Pericardium fibroblast (primary cell): ENCODE data around the gene ENPP3. TPM values are rescaled to one million over a fixed set of nuclear protein-coding genes. Genes with fewer than 3 reads are reported as not detected.

Experiments used
- total RNA-seq: library from RNA; depleted of rRNA; stranded (reverse); fragments of >200 nt; gene quantifications from 2 replicates; pipeline ENCODE4 v1.2.3, GENCODE V29; 2015

ENPP3 gene
- total RNA-seq = not detected in 2 replicates

DNA sequence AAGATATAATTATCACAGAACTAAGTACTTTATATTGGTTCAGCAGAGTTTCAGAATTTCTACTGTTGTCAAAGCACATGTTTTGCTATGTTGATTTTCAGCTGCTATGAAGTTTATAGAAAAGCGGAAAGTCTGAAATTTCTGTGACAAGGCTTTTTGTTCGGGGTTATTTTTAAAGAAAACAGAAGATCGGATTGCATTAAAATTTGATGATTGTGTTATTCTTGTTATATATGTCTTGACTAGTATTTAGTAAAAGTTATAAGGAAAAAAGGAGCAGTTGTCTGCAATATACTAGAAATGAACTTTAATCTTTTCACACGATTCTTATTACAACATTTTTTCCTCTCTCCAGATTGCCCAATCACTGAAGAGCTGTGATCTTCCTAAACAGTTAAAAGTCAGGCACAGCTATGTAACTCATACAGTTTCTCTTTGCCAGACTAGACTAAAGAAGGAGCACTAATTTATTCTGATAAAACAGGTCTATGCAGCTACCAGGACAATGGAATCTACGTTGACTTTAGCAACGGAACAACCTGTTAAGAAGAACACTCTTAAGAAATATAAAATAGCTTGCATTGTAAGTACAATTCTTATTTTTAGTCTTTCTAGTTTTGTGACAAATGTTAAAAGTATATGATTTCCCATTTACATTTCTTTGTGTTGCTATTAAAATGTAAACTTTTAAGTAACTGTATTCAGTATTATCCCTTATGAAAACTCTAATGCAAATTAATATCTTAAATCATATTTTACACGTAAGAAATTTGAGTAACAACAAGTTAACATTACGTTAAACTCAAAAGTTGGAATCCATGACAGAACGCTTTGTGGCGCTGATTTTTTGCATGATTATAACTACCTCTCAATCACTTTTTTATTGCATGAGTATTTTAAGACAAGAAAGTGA lies at the start of gene ENPP3:
Gene ENPP3, plus strand, starts transcription at position 423 of the 913 bp plus-strand sequence. Its CDS starts 83 bp downstream, at position 506.

DNA sequence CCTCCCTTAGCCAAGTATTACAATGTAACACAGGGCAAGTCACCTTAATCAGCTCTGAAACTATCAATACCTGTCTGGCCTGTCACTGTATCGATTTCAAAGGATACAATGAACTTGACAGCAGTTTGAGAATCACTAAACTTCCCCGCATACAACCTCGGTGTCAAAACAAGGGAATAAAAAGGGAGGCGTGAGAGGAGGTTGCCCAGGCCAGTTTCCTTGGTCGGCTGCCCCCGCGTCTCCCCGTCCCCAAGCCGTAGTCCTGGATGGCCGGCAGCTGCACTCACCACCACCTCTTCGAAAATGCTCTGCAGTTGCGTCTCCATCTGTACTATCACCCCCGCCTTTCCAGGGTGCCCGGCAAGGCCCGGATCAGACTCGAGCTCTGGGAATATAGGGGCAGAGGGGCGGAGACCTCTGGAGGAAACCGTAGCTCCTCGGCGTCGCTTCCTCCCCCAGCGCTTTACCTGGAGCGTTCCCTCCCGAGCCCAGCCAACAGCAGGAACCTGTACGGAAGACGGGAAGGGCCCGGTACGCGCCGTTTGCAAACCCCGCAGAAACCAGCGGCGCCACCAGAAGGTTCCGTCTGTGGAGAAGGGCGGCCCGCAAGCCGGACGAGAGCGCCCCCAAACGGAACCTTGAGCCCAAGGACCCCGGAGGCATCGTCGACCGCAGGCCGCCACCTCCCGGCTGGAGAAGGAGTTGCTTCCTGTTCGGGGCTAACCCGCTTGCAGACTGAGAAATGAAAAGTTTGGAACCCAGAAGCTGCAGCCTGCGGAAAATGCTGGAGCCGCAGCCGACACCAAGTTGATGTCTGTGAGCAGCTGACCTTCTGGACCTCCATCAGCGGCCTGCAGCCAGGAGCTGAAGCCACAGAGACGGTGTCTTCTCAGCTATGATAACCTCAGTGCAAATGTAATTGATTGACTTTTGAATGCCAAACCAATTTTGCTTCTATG lies 9.1 kb upstream of the ENPP3 start, which contains the start of gene MED23:
Gene MED23, minus strand, starts transcription at position 519 of the 959 bp plus-strand sequence. Its CDS starts 193 bp downstream, at position 326.

DNA sequence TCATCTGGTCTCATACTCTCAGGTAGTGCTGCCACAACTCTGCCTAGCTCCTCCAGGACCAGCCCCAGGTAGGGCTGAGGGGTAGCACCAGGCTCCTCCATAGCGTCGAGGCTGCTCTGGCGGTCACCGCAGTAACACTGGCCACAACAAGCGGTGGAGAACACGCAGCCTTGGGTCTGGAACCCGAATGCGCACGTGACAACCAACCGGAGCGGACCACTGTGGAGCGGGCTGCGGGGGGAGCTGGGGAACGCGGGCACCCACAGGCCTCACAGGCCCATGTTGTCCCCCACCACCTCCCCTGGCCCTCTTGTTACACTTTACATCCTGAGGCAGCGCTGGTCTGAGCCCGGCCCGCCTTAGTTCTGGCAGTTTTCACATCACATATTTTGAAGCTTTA lies 73.8 kb downstream of the ENPP3 start, which contains the start of gene CTAGE9:
Gene CTAGE9, minus strand, starts transcription at position 101 of the 400 bp plus-strand sequence. Its CDS starts 0 bp downstream, at position 101.

Other genes with a start within 250 kb of the ENPP3 start
- not detected in 2 replicates for gene ARG1, start 64.1 kb upstream of the ENPP3 start, total RNA-seq
- gene MED23, start 9.1 kb upstream of the ENPP3 start, total RNA-seq = 13.2 and 15.2 TPM in 2 replicates
- gene OR2A4, start 64.1 kb downstream of the ENPP3 start, total RNA-seq = 0.70 TPM in 1 of 2 replicates, not detected in the other
- gene CTAGE9, start 73.7 kb downstream of the ENPP3 start, total RNA-seq = not detected in 2 replicates
- gene ENPP1, start 170.7 kb downstream of the ENPP3 start, total RNA-seq = 1.4 and 5.5 TPM in 2 replicates